Activated CD8-positive, alpha-beta T cell treated with anti-CD3 and anti-CD28 coated beads, Interleukin-2, amount 10 ng/mL, durations not matched to agents 7 days and 5 days (primary cell): Measurements from ENCODE around the gene MLANA. TPM values are rescaled to one million over a fixed set of nuclear protein-coding genes. Genes with fewer than 3 reads are reported as not detected.
"Not testable (repeated sequence)": the region's sequence is repeated elsewhere in the genome, so short reads cannot be mapped to it uniquely, and the experiment has no call there.

ENCODE experiments used
- ATAC-seq: fragments of 150-1000 bp; cut with Tn5 transposase; one replicate; pipeline ENCODE4 v1.10.0; 2021; ENCODE audit warnings: moderate library complexity
- CTCF ChIA-PET: fragments of 350-600 bp; sonication (Branson Sonifier 250); formaldehyde crosslinking; loops from one replicate; lab custom pipeline; 2021; ENCODE audit warnings: antibody characterized with exemption; lab: Charles Lee
- POLR2A ChIA-PET: fragments of 350-600 bp; sonication (Branson Sonifier 250); formaldehyde crosslinking; loops from one replicate; lab custom pipeline; 2021; ENCODE audit warnings: antibody characterized with exemption; lab: Charles Lee
- DNase-seq: peaks from one replicate; pipeline ENCODE4 v3.0.0-alpha.2; 2020
- H3K27ac Mint-ChIP-seq: one replicate; pipeline ENCODE4 v1.8.0; 2021; ENCODE audit warnings: mild to moderate bottlenecking, mixed read lengths
- H3K27me3 Mint-ChIP-seq: one replicate; pipeline ENCODE4 v1.8.0; 2021; ENCODE audit warnings: low read depth, mixed read lengths
- H3K36me3 Mint-ChIP-seq: one replicate; pipeline ENCODE4 v1.8.0; 2021; ENCODE audit warnings: low read depth, mixed read lengths
- H3K4me1 Mint-ChIP-seq: one replicate; pipeline ENCODE4 v1.8.0; 2021; ENCODE audit warnings: low read depth, mixed read lengths
- H3K4me3 Mint-ChIP-seq: one replicate; pipeline ENCODE4 v1.8.0; 2021; ENCODE audit warnings: mild to moderate bottlenecking, mixed read lengths
- H3K9me3 Mint-ChIP-seq: one replicate; pipeline ENCODE4 v1.8.0; 2022; ENCODE audit warnings: mixed read lengths; ENCODE audit not compliant: insufficient read depth
- total RNA-seq, 2 experiments: library from RNA; stranded (reverse); gene quantifications; one replicate each; pipeline ENCODE4 v1.2.3, GENCODE V29; 2021

MLANA gene
- total RNA-seq, 2 experiments from 2014 or later, result not detected

DNA sequence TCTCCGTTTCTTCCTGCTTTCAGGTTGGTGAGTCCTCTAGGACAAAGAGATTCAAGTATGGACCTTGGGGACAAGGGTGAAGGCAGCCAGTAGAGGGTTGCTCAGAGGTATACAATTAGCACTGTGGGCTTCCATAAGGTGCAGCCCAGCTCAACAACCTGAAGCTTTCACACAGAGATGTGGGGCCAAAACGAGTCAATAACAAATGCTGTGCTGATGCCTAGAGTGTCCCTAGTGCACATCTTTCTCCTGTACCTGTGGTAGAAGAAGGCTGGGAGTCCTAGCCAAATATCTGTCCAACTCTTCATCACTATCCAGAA lies 20.7 kb upstream of the MLANA start:
- no peaks in the 10 kb centered on the region for H3K36me3 Mint-ChIP-seq
- H3K9me3 Mint-ChIP-seq, result no peaks in the 10 kb centered on the region
- CTCF ChIA-PET, result interaction anchor here (0.7 to 3.9 kb wide), 8 partner anchors 10 to 180 kb away, joined by 3 to 24 read pairs (median 4); partner anchors contain the start of gene ERMP1
- no peaks in the 10 kb centered on the region for H3K27me3 Mint-ChIP-seq
- DNase-seq (no peak), ATAC-seq (no peak)
- POLR2A ChIA-PET, result no interaction called here
- H3K4me3 Mint-ChIP-seq, result no peak overlapping the region
- no peak overlapping the region for H3K27ac Mint-ChIP-seq
- H3K4me1 Mint-ChIP-seq, result peaks cover 22% of the 10 kb centered on the region

- no peak overlapping the region for H3K27ac Mint-ChIP-seq
- ChIA-PET CTCF (interaction anchor here (0.7 to 3.9 kb wide), 6 partner anchors 9 to 179 kb away, joined by 3 to 24 read pairs (median 8); partner anchors contain the start of gene ERMP1), POLR2A (no interaction called here)
These were observed 20.0 kb upstream of the MLANA start for GRCh38 chr9:5870691-5871090.

GRCh38 chr9:5871785-5872184 lies 18.9 kb upstream of the MLANA start:
- DNase-seq (no peak), ATAC-seq (no peak)
- Mint-ChIP-seq H3K36me3 (peaks cover 4% of the 10 kb centered on the region), H3K27me3 (no peaks in the 10 kb centered on the region), H3K4me1 (peaks cover 30% of the 10 kb centered on the region), H3K9me3 (no peaks in the 10 kb centered on the region), H3K27ac (no peak overlapping the region), H3K4me3 (no peak overlapping the region)
- CTCF ChIA-PET, result interaction anchor here (0.7 to 3.5 kb wide), 3 partner anchors 15 to 240 kb away, joined by 3 to 18 read pairs (median 3); partner anchors contain the start of gene ERMP1
- POLR2A ChIA-PET, result no interaction called here

More at GRCh38 chr9:5870691-5871090, 20.0 kb upstream of the MLANA start:
- H3K4me3 Mint-ChIP-seq, result no peak overlapping the region
- no peaks in the 10 kb centered on the region for H3K27me3 Mint-ChIP-seq
- peaks cover under 1% of the 10 kb centered on the region for H3K36me3 Mint-ChIP-seq
- peaks cover 26% of the 10 kb centered on the region for H3K4me1 Mint-ChIP-seq
- DNase-seq (no peak), ATAC-seq (no peak)
- no peaks in the 10 kb centered on the region for H3K9me3 Mint-ChIP-seq

GRCh38 chr9:5872511-5872910 lies 18.2 kb upstream of the MLANA start:
- CTCF ChIA-PET, result interaction anchor here (0.7 to 3.5 kb wide), 3 partner anchors 14 to 241 kb away, joined by 3 to 18 read pairs (median 3); partner anchors contain the start of gene ERMP1
- no peaks in the 10 kb centered on the region for H3K9me3 Mint-ChIP-seq
- no peak for DNase-seq
- H3K4me1 Mint-ChIP-seq, result peaks cover 30% of the 10 kb centered on the region
- POLR2A ChIA-PET, result no interaction called here
- no peak for ATAC-seq
- no peak overlapping the region for H3K4me3 Mint-ChIP-seq
- peaks cover 4% of the 10 kb centered on the region for H3K36me3 Mint-ChIP-seq
- H3K27ac Mint-ChIP-seq, result no peak overlapping the region
- H3K27me3 Mint-ChIP-seq, result no peaks in the 10 kb centered on the region

DNA sequence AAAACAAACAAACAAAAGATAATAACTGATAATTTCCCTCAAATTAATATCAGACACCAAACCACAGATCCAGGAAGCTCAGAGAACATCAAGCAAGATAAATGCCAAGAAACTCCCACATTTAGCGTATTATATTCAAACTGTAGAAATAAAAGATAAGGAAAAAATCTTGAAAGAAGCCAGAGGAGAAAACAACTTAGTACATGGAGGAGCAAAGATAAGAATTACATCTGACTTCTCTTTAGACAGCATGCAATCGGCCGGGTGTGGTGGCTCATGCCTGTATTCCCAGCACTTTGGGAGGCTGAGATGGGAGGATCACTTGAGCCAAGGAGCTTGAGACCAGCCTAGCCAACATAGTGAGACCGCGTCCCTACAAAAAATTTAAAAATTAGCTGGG lies 17.2 kb upstream of the MLANA start:
- peaks cover 4% of the 10 kb centered on the region for H3K36me3 Mint-ChIP-seq
- ATAC-seq (no peak), DNase-seq (no peak)
- ChIA-PET POLR2A (interaction anchor here (0.6 kb wide), 1 partner anchor 522 kb away, joined by 3 read pairs; no protein-coding TSS in a partner anchor), CTCF (interaction anchor here (0.6 to 3.5 kb wide), 3 partner anchors 13 to 40 kb away, joined by 4 to 18 read pairs (median 6); partner anchors contain the start of gene ERMP1)
- H3K4me1 Mint-ChIP-seq, result peaks cover 30% of the 10 kb centered on the region
- no peaks in the 10 kb centered on the region for H3K9me3 Mint-ChIP-seq
- H3K27ac Mint-ChIP-seq, result peak overlapping the region; percentile 10
- no peaks in the 10 kb centered on the region for H3K27me3 Mint-ChIP-seq
- no peak overlapping the region for H3K4me3 Mint-ChIP-seq

DNA sequence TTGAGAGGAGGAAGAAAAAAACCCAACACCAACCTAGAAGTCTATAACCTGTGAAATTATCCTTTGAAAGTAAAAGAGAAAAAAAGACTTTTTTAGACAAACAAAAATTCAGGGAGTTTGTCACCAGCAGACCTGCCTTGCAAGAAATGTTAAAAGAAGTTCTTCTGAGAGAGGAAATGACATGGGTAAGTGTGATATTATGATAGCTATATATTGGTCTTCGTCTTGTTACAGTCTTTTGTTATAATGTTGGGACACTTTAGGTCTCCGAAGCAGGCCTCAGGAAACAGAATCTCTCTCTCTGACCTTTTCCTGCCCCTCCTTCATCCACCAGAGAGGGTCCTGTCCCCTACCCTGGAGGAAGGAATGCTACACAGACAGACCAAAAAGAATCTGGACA lies 16.6 kb upstream of the MLANA start:
- Mint-ChIP-seq H3K27me3 (no peaks in the 10 kb centered on the region), H3K9me3 (no peaks in the 10 kb centered on the region), H3K4me1 (peaks cover 34% of the 10 kb centered on the region), H3K27ac (no peak overlapping the region), H3K36me3 (peaks cover 4% of the 10 kb centered on the region), H3K4me3 (no peak overlapping the region)
- ATAC-seq (no peak), DNase-seq (no peak)
- POLR2A ChIA-PET, result interaction anchor here (0.6 kb wide), 1 partner anchor 523 kb away, joined by 3 read pairs; no protein-coding TSS in a partner anchor
- CTCF ChIA-PET, result interaction anchor here (0.6 to 3.5 kb wide), 4 partner anchors 13 to 41 kb away, joined by 4 to 18 read pairs (median 5); partner anchors contain the start of gene ERMP1

DNA sequence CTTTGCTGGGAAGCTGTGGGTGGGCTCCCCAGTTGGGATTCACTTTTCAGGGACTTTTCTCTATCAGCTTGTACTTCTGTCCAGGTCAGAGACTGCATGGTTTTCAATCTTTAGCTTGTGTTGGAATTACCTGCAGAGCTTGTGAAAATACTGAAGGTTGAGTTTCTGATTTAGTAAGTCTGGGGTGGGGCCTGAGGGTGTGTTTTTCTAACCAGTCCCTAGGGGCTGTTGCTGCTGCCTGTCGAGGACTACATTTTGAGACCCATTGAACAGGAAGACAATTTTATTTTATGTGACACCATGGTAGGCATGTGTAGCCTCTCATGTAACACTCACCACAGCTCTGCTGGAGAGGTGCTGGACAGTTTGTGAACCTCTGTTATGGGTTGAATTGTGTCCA lies 14.7 kb upstream of the MLANA start:
- Mint-ChIP-seq H3K36me3 (peaks cover 4% of the 10 kb centered on the region), H3K4me1 (peaks cover 33% of the 10 kb centered on the region), H3K27ac (peak overlapping the region; percentile 6), H3K9me3 (no peaks in the 10 kb centered on the region), H3K4me3 (no peak overlapping the region), H3K27me3 (no peaks in the 10 kb centered on the region)
- CTCF ChIA-PET, result interaction anchor here (2.2 kb wide), 1 partner anchor 10 kb away, joined by 8 read pairs; no protein-coding TSS in a partner anchor
- DNase-seq (no peak), ATAC-seq (no peak)
- POLR2A ChIA-PET, result no interaction called here

DNA sequence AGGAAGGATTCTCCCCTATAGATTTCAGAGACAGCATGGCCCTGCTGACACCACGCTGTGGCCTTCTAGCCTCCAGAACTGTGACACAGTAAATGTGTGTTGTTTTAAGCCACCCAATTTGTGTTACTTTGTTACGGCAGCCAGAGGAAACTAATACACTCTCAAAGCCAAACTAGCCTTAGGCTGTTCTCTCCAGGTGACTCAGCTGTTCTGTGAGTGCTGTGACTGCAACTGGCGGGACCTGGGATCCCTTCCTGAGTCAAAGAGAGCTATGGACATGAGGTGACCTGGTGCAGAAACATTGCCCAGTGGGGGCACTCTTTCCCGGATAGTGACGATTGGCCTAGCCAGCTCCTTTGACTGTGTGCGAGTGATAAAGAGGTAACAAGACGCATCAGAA lies 14.0 kb upstream of the MLANA start:
- Mint-ChIP-seq H3K4me1 (peaks cover 33% of the 10 kb centered on the region), H3K4me3 (no peak overlapping the region), H3K27me3 (no peaks in the 10 kb centered on the region), H3K27ac (no peak overlapping the region), H3K36me3 (peaks cover 4% of the 10 kb centered on the region), H3K9me3 (no peaks in the 10 kb centered on the region)
- ATAC-seq, result no peak
- DNase-seq, result no peak
- ChIA-PET POLR2A (no interaction called here), CTCF (interaction anchor here (0.7 to 2.2 kb wide), 2 partner anchors 9 to 25 kb away, joined by 3 to 8 read pairs; no protein-coding TSS in a partner anchor)

- Mint-ChIP-seq H3K27ac (no peak overlapping the region), H3K4me3 (no peak overlapping the region), H3K27me3 (no peaks in the 10 kb centered on the region), H3K4me1 (peaks cover 27% of the 10 kb centered on the region), H3K9me3 (no peaks in the 10 kb centered on the region), H3K36me3 (peaks cover 8% of the 10 kb centered on the region)
- POLR2A ChIA-PET, result interaction anchor here (0.9 kb wide), 1 partner anchor 38 kb away, joined by 4 read pairs; no protein-coding TSS in a partner anchor
- DNase-seq (peak; percentile 27), ATAC-seq (peak; percentile 71)
- CTCF ChIA-PET, result interaction anchor here (0.9 to 2.3 kb wide), 5 partner anchors 9 to 174 kb away, joined by 3 to 14 read pairs (median 5); partner anchors contain the start of gene ERMP1
These were observed 11.1 kb upstream of the MLANA start for GRCh38 chr9:5879419-5880181.

- H3K27me3 Mint-ChIP-seq, H3K4me3 Mint-ChIP-seq, DNase-seq, ATAC-seq, H3K27ac Mint-ChIP-seq, H3K36me3 Mint-ChIP-seq, POLR2A ChIA-PET, H3K9me3 Mint-ChIP-seq: not testable (repeated sequence)
- CTCF ChIA-PET, result interaction anchor here (1.0 kb wide), 1 partner anchor 49 kb away, joined by 3 read pairs; the partner anchor contains the start of gene ERMP1
- H3K4me1 Mint-ChIP-seq, result peaks cover 32% of the 10 kb centered on the region
These were observed 8.3 kb upstream of the MLANA start for GRCh38 chr9:5882244-5883012.

GRCh38 chr9:5884191-5884590 lies 6.5 kb upstream of the MLANA start:
- DNase-seq (no peak), ATAC-seq (no peak)
- peaks cover 4% of the 10 kb centered on the region for H3K36me3 Mint-ChIP-seq
- no peaks in the 10 kb centered on the region for H3K9me3 Mint-ChIP-seq
- H3K4me3 Mint-ChIP-seq, result no peak overlapping the region
- peaks cover 7% of the 10 kb centered on the region for H3K27me3 Mint-ChIP-seq
- CTCF ChIA-PET, result interaction anchor here (0.7 to 5.4 kb wide), 5 partner anchors 14 to 422 kb away, joined by 3 to 99 read pairs (median 21); partner anchors contain the start of gene ERMP1
- H3K4me1 Mint-ChIP-seq, result peaks cover 26% of the 10 kb centered on the region
- H3K27ac Mint-ChIP-seq, result no peak overlapping the region
- POLR2A ChIA-PET, result no interaction called here
